HG03520 (cell line): ENCODE data around the gene MBD3.

Source experiments
- ATAC-seq: cut with Tn5 transposase; IDR thresholded peaks from one replicate; pipeline ENCODE4 v1.9.1; 2021; ENCODE audit warnings: mild to moderate bottlenecking, moderate library complexity; ENCODE audit not compliant: unreplicated experiment

Gene MBD3

DNA sequence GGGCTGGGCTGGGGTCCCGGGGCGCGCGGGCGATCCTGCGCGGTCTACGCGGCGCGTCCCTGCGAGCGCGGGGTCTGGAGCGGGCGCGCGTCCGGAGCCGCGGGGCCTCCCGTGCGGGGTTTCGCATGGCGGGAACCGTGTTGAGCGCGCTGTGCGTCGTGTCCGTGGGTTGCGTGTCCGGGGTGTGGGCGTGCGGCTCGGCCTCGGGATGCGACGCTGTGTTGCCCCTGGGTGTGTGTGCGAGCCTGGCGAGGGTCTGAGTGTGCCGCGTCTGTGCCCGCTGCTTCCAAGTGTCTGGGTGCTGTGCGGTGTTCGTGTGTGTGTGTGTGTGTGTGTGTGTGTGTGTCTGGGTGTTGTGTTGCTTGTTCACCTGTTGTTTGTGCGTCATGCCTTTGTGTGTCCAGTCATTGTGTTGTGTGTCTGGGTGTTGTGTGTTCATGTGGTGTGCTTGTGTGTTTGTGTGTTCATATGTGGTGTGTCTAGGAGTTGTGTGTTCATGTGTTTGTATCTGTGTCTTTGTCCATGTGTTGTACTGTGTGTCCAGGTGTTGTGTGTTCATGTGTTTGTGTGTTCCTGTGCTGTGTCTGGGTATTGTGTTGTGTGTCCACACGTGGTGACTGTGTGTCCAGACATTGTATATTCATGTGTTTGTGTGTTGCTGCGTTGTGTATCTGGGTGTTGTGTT is 68.2 kb downstream of the MBD3 start:
- no peak for ATAC-seq
